ENCODE data around the gene FAM98C. TPM values are rescaled to one million over a fixed set of nuclear protein-coding genes. Genes with fewer than 3 reads are reported as not detected.
A peak's percentile ranks its signal among the peaks of the same experiment; 100 is the strongest.

FAM98C gene
- total RNA-seq, 2 donors from 2014 or later: 28.4 to 33.1 TPM

- no peaks in the 10 kb centered on the region for H3K36me3 Mint-ChIP-seq
Measured at GRCh38 chr19:38452430-38453366, 49.8 kb downstream of the FAM98C start.

DNA sequence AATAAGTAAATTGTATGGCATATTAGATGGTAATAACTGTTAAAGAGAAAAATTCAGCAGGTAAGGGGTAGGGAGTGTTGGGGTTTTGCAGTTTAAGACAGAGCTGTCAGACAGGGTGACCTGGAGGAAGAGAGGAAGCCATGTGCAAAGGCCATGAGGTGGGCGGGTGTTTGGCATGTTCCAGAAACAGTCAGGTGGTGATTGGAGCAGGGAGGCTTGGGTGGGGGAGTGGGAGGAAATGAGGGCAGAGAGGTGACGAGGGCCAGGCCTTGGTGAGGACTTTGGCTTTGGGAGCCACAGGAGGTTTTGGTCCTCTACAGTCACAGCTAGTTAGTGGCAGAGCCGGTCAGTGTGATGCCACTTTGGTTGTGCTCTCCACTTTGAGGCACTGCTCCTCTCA, 50.7 kb downstream of the FAM98C start:
- no peaks in the 10 kb centered on the region for H3K36me3 Mint-ChIP-seq
- DNase-seq (ENCODE audit: low spot score in 2 of 2) (no peak), ATAC-seq (peak in 1 of 2 donors; percentile 18)

More at GRCh38 chr19:38452430-38453366, 49.8 kb downstream of the FAM98C start:
- peaks cover 0 to 4% of the 10 kb centered on the region in 2 donors for H3K9me3 Mint-ChIP-seq
- H3K27ac Mint-ChIP-seq: peak overlapping the region in 1 of 2 donors; percentile 50
- ATAC-seq: peak in 1 of 2 donors; percentile 56
- DNase-seq (ENCODE audit: low spot score in 2 of 2): no peak

DNA sequence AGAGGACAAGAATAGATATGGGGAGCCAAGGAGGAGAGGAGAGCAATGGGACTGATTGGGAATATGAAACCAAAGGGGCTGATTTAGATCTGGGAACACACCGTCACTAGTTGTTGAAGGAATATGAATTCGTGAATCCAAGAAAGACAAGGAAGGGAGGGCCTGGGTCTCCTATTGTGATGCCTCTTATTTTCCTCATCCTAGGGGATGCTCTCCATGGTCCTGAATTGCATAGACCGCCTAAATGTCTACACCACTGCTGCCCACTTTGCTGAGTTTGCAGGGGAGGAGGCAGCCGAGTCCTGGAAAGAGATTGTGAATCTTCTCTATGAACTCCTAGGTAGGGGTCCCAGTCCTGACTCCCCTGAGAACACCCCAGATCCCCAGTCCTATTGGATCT, 52.1 kb downstream of the FAM98C start:
- ATAC-seq (no peak), DNase-seq (ENCODE audit: low spot score in 2 of 2) (no peak)
- no peak overlapping the region for H3K27ac Mint-ChIP-seq
- H3K36me3 Mint-ChIP-seq: no peaks in the 10 kb centered on the region
- H3K9me3 Mint-ChIP-seq: peaks cover 0 to 4% of the 10 kb centered on the region in 2 donors

More for the DNA sequence above, 50.7 kb downstream of the FAM98C start:
- Mint-ChIP-seq H3K27ac (no peak overlapping the region), H3K9me3 (peaks cover 0 to 4% of the 10 kb centered on the region in 2 donors)

- no peak for DNase-seq (ENCODE audit: low spot score in 2 of 2)
- Mint-ChIP-seq H3K9me3 (peaks cover 0 to 4% of the 10 kb centered on the region in 2 donors), H3K36me3 (no peaks in the 10 kb centered on the region), H3K27ac (no peak overlapping the region)
- ATAC-seq: no peak
Measured at GRCh38 chr19:38457202-38457601, 54.3 kb downstream of the FAM98C start.

GRCh38 chr19:38457690-38458405, 55.0 kb downstream of the FAM98C start:
- no peak overlapping the region for H3K27ac Mint-ChIP-seq
- DNase-seq (ENCODE audit: low spot score in 2 of 2) (no peak), ATAC-seq (no peak)
- H3K9me3 Mint-ChIP-seq: peaks cover 0 to 4% of the 10 kb centered on the region in 2 donors
- H3K36me3 Mint-ChIP-seq: no peaks in the 10 kb centered on the region

Other genes with a start within 250 kb of the FAM98C start
- 1 to 10 TPM in 1 of 2 donors, not detected in 1; 2.1 TPM for gene DPF1, start 178.9 kb upstream of the FAM98C start, total RNA-seq
- under 1 TPM; 0.46 to 0.74 TPM for gene PPP1R14A, start 146.7 kb upstream of the FAM98C start, total RNA-seq
- gene SPINT2, start 138.5 kb upstream of the FAM98C start, total RNA-seq: 100 to 1,000 TPM in 1 of 2 donors, 10 to 100 TPM in 1; 43.0 to 101 TPM
- not detected for gene C19orf33, start 98.8 kb upstream of the FAM98C start, total RNA-seq
- gene YIF1B, start 87.1 kb upstream of the FAM98C start, total RNA-seq: 10 to 100 TPM; 82.1 to 90.0 TPM
- gene KCNK6, start 83.2 kb upstream of the FAM98C start, total RNA-seq: 10 to 100 TPM; 10.7 to 12.1 TPM
- gene CATSPERG, start 67.3 kb upstream of the FAM98C start, total RNA-seq: 10 to 100 TPM in 1 of 2 donors, 1 to 10 TPM in 1; 4.1 to 22.8 TPM
- 100 to 1,000 TPM; 189 to 203 TPM for gene PSMD8, start 28.5 kb upstream of the FAM98C start, total RNA-seq
- gene GGN, start 15.1 kb upstream of the FAM98C start, total RNA-seq: 1 to 10 TPM in 1 of 2 donors, not detected in 1; 1.2 TPM
- gene SPRED3, start 14.4 kb upstream of the FAM98C start, total RNA-seq: 1 to 10 TPM; 3.5 to 6.7 TPM
- 1 to 10 TPM; 2.3 to 8.3 TPM for gene RASGRP4, start 23.1 kb downstream of the FAM98C start, total RNA-seq
- gene RYR1, start 30.6 kb downstream of the FAM98C start, total RNA-seq: 1 to 10 TPM; 2.9 to 5.0 TPM
- 100 to 1,000 TPM; 225 to 247 TPM for gene MAP4K1, start 214.9 kb downstream of the FAM98C start, total RNA-seq
- 100 to 1,000 TPM; 282 to 299 TPM for gene EIF3K, start 216.1 kb downstream of the FAM98C start, total RNA-seq
- 100 to 1,000 TPM; 181 to 204 TPM for gene ACTN4, start 244.6 kb downstream of the FAM98C start, total RNA-seq

All from activated naive CD4-positive, alpha-beta T cell treated with anti-CD3 and anti-CD28 coated beads, Interleukin-2, amount 50 U/mL, for 72 hours (primary cell).